ENCODE data around the gene CAMSAP1. TPM values are rescaled to one million over a fixed set of nuclear protein-coding genes. Genes with fewer than 3 reads are reported as not detected.

CAMSAP1 gene
- polyA plus RNA-seq, 1 donor: 24.5 TPM

DNA sequence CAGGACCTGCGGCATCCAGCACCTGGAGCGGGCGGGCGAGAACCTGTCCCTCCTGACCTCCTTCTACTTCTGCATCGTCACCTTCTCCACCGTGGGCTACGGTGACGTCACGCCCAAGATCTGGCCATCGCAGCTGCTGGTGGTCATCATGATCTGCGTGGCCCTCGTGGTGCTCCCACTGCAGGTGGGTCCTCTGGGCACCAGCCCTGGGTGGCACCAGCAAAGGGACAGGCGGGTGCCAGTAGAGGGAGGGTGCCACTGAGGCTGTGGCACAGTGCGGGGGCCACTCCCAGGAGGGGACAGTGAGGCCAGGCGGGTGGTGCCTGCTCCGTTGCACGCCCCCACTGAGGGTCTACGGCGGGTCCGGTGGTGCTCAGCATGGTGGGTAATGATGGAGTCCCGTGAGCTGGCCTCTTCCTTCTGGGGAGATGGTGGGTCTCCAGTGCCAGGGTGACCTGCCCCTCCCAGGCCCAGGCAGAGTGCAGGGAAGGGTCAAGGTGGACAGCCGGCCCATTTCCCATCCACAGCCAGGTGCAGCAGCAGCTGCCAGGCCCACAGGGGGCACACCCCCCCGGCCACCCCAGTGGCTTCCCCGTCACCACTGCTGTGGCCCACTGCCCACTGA is 147.6 kb downstream of the CAMSAP1 start:
- DNase-seq (ENCODE audit: low read depth): no peak

DNA sequence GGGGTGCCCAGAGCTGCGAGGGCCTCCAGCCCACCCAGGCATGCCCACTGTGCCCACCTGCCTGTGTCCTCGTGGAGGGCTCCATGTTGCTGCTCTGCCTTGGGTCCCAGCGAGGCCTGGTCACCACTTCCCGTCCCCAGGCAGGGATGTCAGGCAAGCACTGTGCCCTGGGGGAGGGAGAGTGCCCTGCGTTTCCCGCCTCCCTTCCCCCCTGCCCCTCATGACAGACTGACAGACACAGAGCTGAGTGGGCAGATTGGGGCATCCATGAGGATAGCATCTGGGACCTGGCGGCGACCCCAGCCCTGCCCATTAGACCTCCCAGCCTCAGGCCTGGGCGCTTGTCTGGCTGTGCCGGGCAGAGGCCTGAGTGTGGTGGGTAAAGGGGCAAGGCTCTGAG is 148.5 kb downstream of the CAMSAP1 start:
- DNase-seq (ENCODE audit: low read depth): no peak

Other genes with a start within 250 kb of the CAMSAP1 start
- gene LCN9, start 244.2 kb downstream of the CAMSAP1 start, polyA plus RNA-seq (ENCODE audit: insufficient read length): not detected
- not detected for gene SOHLH1, start 208.1 kb downstream of the CAMSAP1 start, polyA plus RNA-seq (ENCODE audit: insufficient read length)
- gene KCNT1, start 205.4 kb downstream of the CAMSAP1 start, polyA plus RNA-seq (ENCODE audit: insufficient read length): 11.0 TPM
- 46.0 TPM for gene UBAC1, start 53.8 kb upstream of the CAMSAP1 start, polyA plus RNA-seq (ENCODE audit: insufficient read length)
- gene NACC2, start 187.7 kb upstream of the CAMSAP1 start, polyA plus RNA-seq (ENCODE audit: insufficient read length): 15.2 TPM
- gene TMEM250, start 211.3 kb upstream of the CAMSAP1 start, polyA plus RNA-seq (ENCODE audit: insufficient read length): 21.1 TPM

Data from forelimb muscle (tissue), 1 donor.